Neutrophil (primary cell): Measurements from ENCODE around the gene NNMT.

Experiments used
- H3K27ac ChIP-seq: fragments of 200-600 bp; sonication (generic); 2 replicates; pipeline ENCODE4 v1.5.1; 2016; ENCODE audit warnings: mild to moderate bottlenecking, moderate library complexity
- H3K27me3 ChIP-seq: fragments of 200-600 bp; sonication (generic); 2 replicates; pipeline ENCODE4 v1.6.0; 2016; ENCODE audit warnings: mild to moderate bottlenecking
- H3K36me3 ChIP-seq: fragments of 200-600 bp; sonication (generic); 2 replicates; pipeline ENCODE4 v1.5.1; 2017
- H3K4me1 ChIP-seq, 2 experiments: fragments of 200-600 bp in 1 of 2; sonication (generic) in 1 of 2; 1 replicate in 1 of 2; 2 replicates in 1 of 2; pipeline versions ENCODE4 v1.5.1 to v1.6.1; 2013 to 2016; ENCODE audit warnings: low read depth in 1 of 2, low read length in 1 of 2, mild to moderate bottlenecking in 1 of 2, moderate library complexity in 1 of 2; ENCODE audit not compliant: control insufficient read depth in 1 of 2, insufficient read depth in 1 of 2
- H3K4me3 ChIP-seq, 2 experiments: fragments of 200-600 bp in 1 of 2; sonication (generic) in 1 of 2; 1 replicate in 1 of 2; 2 replicates in 1 of 2; pipeline ENCODE4 v1.5.1; 2013 to 2016; ENCODE audit warnings: low read depth in 1 of 2, low read length in 1 of 2, mild to moderate bottlenecking in 1 of 2, moderate library complexity in 1 of 2
- H3K9me3 ChIP-seq: fragments of 200-600 bp; sonication (generic); 2 replicates; pipeline ENCODE4 v1.5.1; 2016
- TF ChIP-seq, protein P1 (sequence below): fragments of 200-600 bp; sonication (generic); IDR thresholded peaks from 2 replicates; pipeline ENCODE4 v1.5.1; 2016; ENCODE audit warnings: antibody characterized with exemption

Gene NNMT

DNA sequence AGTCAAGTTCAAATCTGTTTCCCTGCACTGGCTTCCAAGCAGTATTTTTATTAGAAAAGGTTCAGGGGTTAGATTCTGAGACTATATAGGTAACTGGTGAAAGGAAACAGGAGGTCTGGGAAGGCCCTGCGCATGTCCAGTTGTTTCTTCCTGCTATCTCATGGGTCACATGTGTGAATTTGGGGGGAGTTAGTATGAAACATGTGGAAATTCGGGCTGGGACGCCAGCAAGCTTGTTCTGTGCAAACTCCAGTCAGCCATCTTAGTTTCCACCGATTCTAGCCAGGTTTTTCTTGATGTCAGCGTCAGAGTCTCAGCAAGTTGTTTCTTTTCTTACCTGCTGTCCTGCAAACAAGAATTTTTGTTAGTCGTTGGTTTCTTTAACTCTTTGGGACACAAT is 46.8 kb downstream of the NNMT start:
- no peaks in the 10 kb centered on the region for H3K36me3 ChIP-seq
- no peak overlapping the region for H3K4me3 ChIP-seq
- H3K27me3 ChIP-seq, result peaks cover 7% of the 10 kb centered on the region
- no peak overlapping the region for H3K27ac ChIP-seq
- peaks cover 10 to 14% of the 10 kb centered on the region in 2 experiments for H3K4me1 ChIP-seq
- H3K9me3 ChIP-seq, result no peaks in the 10 kb centered on the region
- TF ChIP-seq, protein P1, sequence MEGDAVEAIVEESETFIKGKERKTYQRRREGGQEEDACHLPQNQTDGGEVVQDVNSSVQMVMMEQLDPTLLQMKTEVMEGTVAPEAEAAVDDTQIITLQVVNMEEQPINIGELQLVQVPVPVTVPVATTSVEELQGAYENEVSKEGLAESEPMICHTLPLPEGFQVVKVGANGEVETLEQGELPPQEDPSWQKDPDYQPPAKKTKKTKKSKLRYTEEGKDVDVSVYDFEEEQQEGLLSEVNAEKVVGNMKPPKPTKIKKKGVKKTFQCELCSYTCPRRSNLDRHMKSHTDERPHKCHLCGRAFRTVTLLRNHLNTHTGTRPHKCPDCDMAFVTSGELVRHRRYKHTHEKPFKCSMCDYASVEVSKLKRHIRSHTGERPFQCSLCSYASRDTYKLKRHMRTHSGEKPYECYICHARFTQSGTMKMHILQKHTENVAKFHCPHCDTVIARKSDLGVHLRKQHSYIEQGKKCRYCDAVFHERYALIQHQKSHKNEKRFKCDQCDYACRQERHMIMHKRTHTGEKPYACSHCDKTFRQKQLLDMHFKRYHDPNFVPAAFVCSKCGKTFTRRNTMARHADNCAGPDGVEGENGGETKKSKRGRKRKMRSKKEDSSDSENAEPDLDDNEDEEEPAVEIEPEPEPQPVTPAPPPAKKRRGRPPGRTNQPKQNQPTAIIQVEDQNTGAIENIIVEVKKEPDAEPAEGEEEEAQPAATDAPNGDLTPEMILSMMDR, result no peak

DNA sequence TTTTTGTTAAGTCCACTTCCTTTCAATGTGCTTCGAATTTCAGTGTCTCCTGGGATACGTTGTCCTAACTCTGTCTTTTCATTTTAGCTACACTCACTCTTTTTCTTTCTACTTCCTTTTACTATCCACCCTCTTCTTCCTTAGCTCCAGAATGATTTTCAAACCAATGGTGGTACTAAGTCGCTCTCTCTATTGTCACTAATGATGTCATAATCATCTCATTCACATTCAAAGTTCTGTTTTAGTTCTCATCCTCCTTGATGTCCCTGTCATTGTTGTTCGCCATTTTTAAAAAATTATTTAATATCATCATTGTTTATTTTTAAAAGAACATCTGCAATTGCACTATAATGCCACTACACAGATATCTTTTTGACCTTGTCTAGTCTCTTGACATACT is 47.3 kb downstream of the NNMT start:
- H3K27ac ChIP-seq, result no peak overlapping the region
- TF ChIP-seq, protein P1, result no peak
- no peak overlapping the region for H3K4me3 ChIP-seq
- no peaks in the 10 kb centered on the region for H3K9me3 ChIP-seq
- peaks cover 7% of the 10 kb centered on the region for H3K27me3 ChIP-seq
- H3K36me3 ChIP-seq, result no peaks in the 10 kb centered on the region
- H3K4me1 ChIP-seq, result peaks cover 10 to 15% of the 10 kb centered on the region in 2 experiments

DNA sequence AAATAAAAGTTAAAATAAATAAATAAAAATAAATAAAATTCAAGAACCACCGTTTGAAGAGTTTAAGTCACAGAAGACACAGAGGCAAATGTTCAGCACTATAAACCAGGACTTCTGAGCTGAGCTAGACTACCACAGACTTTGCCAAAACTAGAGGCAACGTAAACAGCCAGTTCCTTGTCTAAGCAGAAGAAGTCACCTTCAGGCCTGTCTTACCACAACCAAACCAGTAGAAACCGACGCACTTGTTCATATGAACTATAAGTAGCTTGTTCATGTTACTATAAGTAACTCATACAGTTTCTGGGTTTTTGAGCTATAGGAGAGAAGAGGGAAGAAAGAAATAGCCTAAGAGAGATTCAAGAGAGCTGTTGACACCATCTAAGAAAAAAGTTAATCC is 48.3 kb downstream of the NNMT start:
- Histone ChIP-seq H3K27me3 (peaks cover 7% of the 10 kb centered on the region), H3K36me3 (no peaks in the 10 kb centered on the region), H3K9me3 (no peaks in the 10 kb centered on the region), H3K4me3 (no peak overlapping the region), H3K27ac (no peak overlapping the region), H3K4me1 (peaks cover 10 to 15% of the 10 kb centered on the region in 2 experiments)
- TF ChIP-seq, protein P1, result no peak

DNA sequence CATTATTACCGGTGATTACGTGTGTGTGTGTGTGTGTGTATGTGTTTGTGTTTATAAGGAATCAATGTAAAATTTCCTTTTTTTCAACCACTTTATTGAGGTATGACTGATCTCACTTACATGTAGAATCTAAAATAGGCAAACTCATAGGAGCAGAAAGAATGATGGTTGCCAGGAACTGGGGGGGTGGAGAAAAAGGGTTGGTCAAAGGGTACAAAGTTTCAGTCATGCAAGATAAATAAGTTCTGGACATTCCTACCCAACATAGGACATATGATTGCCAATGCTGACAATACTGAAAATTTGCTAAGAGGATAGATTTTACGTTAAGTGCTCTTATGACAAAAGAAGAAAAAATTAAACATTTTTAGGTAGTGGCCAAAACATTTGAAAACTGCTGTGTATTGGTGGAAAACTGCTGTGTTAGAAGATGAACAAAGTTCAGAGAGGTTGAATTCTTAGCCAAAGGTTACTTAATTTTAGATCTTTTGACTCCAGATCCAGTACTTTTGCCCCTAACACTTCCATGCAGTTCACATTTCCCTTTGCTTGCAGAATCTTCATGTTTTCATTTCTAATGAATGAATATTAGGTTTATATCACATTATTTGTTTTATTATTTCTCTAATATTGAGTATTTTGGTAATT is 49.5 kb downstream of the NNMT start:
- Histone ChIP-seq H3K27me3 (peaks cover 4% of the 10 kb centered on the region), H3K4me3 (no peak overlapping the region), H3K9me3 (no peaks in the 10 kb centered on the region), H3K36me3 (no peaks in the 10 kb centered on the region), H3K27ac (no peak overlapping the region), H3K4me1 (peaks cover 4 to 8% of the 10 kb centered on the region in 2 experiments)
- TF ChIP-seq, protein P1, result no peak

DNA sequence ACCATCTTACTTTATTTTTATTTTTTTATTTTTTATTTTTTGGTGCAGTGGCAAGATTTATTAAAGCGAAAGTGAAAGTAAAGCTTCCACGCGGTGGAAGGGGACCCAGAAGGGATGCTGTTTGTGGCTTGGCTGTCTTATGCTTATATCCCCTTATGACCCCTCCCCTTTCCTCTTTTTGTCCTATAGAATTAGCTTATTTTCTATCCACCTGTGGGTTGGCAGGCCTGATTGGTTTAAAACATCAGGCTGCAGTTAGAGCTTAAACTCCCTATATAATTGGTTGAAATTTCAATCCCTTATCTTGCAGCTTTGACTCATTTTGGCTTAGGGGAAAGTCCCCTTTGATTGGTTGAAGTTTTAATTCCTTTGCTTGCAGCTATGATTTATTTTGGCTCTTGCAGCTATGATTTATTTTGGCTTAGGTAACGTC is 50.5 kb downstream of the NNMT start:
- H3K4me3 ChIP-seq, result peak overlapping the region; percentile 20 to 33

More for the DNA sequence above, 50.5 kb downstream of the NNMT start:
- H3K27me3 ChIP-seq, result no peaks in the 10 kb centered on the region
- no peaks in the 10 kb centered on the region for H3K36me3 ChIP-seq
- TF ChIP-seq, protein P1, result no peak
- peaks cover 4 to 5% of the 10 kb centered on the region in 2 experiments for H3K4me1 ChIP-seq
- no peak overlapping the region for H3K27ac ChIP-seq
- no peaks in the 10 kb centered on the region for H3K9me3 ChIP-seq
